H9 (cell line): ENCODE data around the gene AMBN. TPM values are rescaled to one million over a fixed set of nuclear protein-coding genes. Genes with fewer than 3 reads are reported as not detected.

Source experiments
- DNase-seq: peaks from one replicate; pipeline ENCODE4 v3.0.0-alpha.2; 2017
- H2AFZ ChIP-seq: one replicate; pipeline ENCODE4 v1.6.1; 2013; ENCODE audit warnings: mild to moderate bottlenecking, low read length, control low read depth, moderate library complexity
- H2AK5ac ChIP-seq: 2 replicates; pipeline ENCODE4 v1.6.1; 2013; ENCODE audit warnings: low read length, control low read depth, mixed read lengths; ENCODE audit not compliant: insufficient read length
- H2BK120ac ChIP-seq: one replicate; pipeline ENCODE4 v1.6.1; 2013; ENCODE audit warnings: low read depth, mild to moderate bottlenecking, low read length, control low read depth, inconsistent platforms; ENCODE audit not compliant: poor library complexity, severe bottlenecking
- H2BK12ac ChIP-seq: 2 replicates; pipeline ENCODE4 v1.6.1; 2013; ENCODE audit warnings: low read length, control low read depth, mixed read lengths, low read depth; ENCODE audit not compliant: insufficient read length
- H2BK15ac ChIP-seq: 2 replicates; pipeline ENCODE4 v1.6.1; 2013; ENCODE audit warnings: low read depth, low read length, control low read depth
- H2BK20ac ChIP-seq: one replicate; pipeline ENCODE4 v1.6.1; 2013; ENCODE audit warnings: low read depth, mild to moderate bottlenecking, low read length, control low read depth, inconsistent platforms; ENCODE audit not compliant: poor library complexity, severe bottlenecking
- H2BK5ac ChIP-seq: 2 replicates; pipeline ENCODE4 v1.6.1; 2013; ENCODE audit warnings: low read length, control low read depth, mixed read lengths; ENCODE audit not compliant: insufficient read length
- H3K14ac ChIP-seq: 2 replicates; pipeline ENCODE4 v1.6.1; 2013; ENCODE audit warnings: low read length, control low read depth; ENCODE audit not compliant: insufficient read depth
- H3K18ac ChIP-seq: 2 replicates; pipeline ENCODE4 v1.6.1; 2013; ENCODE audit warnings: low read depth, mild to moderate bottlenecking, mixed read lengths, low read length, control low read depth; ENCODE audit not compliant: insufficient read length
- H3K23ac ChIP-seq: 2 replicates; pipeline ENCODE4 v1.6.1; 2013; ENCODE audit warnings: low read length, control low read depth, mixed read lengths, low read depth; ENCODE audit not compliant: insufficient read length
- H3K23me2 ChIP-seq: 2 replicates; pipeline ENCODE4 v1.6.1; 2013; ENCODE audit warnings: low read depth, mild to moderate bottlenecking, mixed read lengths, low read length, control low read depth; ENCODE audit not compliant: insufficient read length, poor library complexity, severe bottlenecking
- H3K27ac ChIP-seq: 2 replicates; pipeline ENCODE4 v1.5.1; 2013; ENCODE audit warnings: low read length, control low read depth, mixed read lengths, low read depth; ENCODE audit not compliant: insufficient read length
- H3K27me3 ChIP-seq: 2 replicates; pipeline ENCODE4 v1.6.1; 2013; ENCODE audit warnings: low read length, control low read depth, inconsistent platforms; ENCODE audit not compliant: insufficient read depth
- H3K4ac ChIP-seq: 2 replicates; pipeline ENCODE4 v1.6.1; 2013; ENCODE audit warnings: low read depth, mild to moderate bottlenecking, control low read depth, inconsistent platforms, low read length, moderate library complexity
- H3K4me1 ChIP-seq: 2 replicates; pipeline ENCODE4 v1.6.1; 2013; ENCODE audit warnings: low read length, control low read depth, inconsistent platforms; ENCODE audit not compliant: insufficient read depth
- H3K4me2 ChIP-seq: 2 replicates; pipeline ENCODE4 v1.6.1; 2013; ENCODE audit warnings: low read length, control low read depth, mixed read lengths; ENCODE audit not compliant: insufficient read length, insufficient read depth
- H3K56ac ChIP-seq: 2 replicates; pipeline ENCODE4 v1.6.1; 2013; ENCODE audit warnings: low read depth, mild to moderate bottlenecking, mixed read lengths, low read length, control low read depth; ENCODE audit not compliant: insufficient read length
- H3K79me1 ChIP-seq: 2 replicates; pipeline ENCODE4 v1.6.1; 2013; ENCODE audit warnings: low read depth, mild to moderate bottlenecking, moderate library complexity, low read length, control low read depth, inconsistent platforms; ENCODE audit not compliant: insufficient read depth, poor library complexity, severe bottlenecking
- H3K79me2 ChIP-seq: 2 replicates; pipeline ENCODE4 v1.6.1; 2013; ENCODE audit warnings: low read length, control low read depth, inconsistent platforms; ENCODE audit not compliant: insufficient read depth
- H3K9ac ChIP-seq: 2 replicates; pipeline ENCODE4 v1.6.1; 2013; ENCODE audit warnings: low read length, control low read depth, mixed read lengths; ENCODE audit not compliant: insufficient read length; ENCODE audit errors: extremely low read depth
- H3K9me3 ChIP-seq: one replicate; pipeline ENCODE4 v1.6.1; 2013; ENCODE audit warnings: low read depth, low read length, inconsistent platforms; ENCODE audit not compliant: control insufficient read depth
- H3T11ph ChIP-seq: one replicate; pipeline ENCODE4 v1.6.1; 2013; ENCODE audit warnings: mild to moderate bottlenecking, low read length, control low read depth, inconsistent platforms
- H4K20me1 ChIP-seq: one replicate; pipeline ENCODE4 v1.6.1; 2013; ENCODE audit not compliant: control insufficient read depth, insufficient read length, insufficient read depth
- H4K5ac ChIP-seq: 2 replicates; pipeline ENCODE4 v1.6.1; 2013; ENCODE audit warnings: low read depth, mild to moderate bottlenecking, mixed read lengths, low read length, control low read depth; ENCODE audit not compliant: insufficient read length
- H4K8ac ChIP-seq: replicated peaks from 2 replicates; pipeline ENCODE4 v1.6.1; 2013; ENCODE audit warnings: low read length, control low read depth, mixed read lengths, low read depth; ENCODE audit not compliant: insufficient read length
- H4K91ac ChIP-seq: 2 replicates; pipeline ENCODE4 v1.6.1; 2013; ENCODE audit warnings: low read depth, mild to moderate bottlenecking, moderate library complexity, mixed read lengths, low read length, control low read depth; ENCODE audit not compliant: insufficient read length
- H3K27ac Mint-ChIP-seq, 3 experiments: 2 replicates in 2 of 3; 3 replicates in 1 of 3; pipeline ENCODE4 v1.8.0; 2020 to 2021; ENCODE audit warnings: mixed read lengths in 3 of 3, mild to moderate bottlenecking in 1 of 3, moderate library complexity in 1 of 3
- H3K27me3 Mint-ChIP-seq: 2 replicates; pipeline ENCODE4 v1.8.0; 2021; ENCODE audit warnings: low read depth, mild to moderate bottlenecking, moderate library complexity, mixed read lengths
- H3K36me3 Mint-ChIP-seq, 3 experiments: 2 replicates in 2 of 3; 3 replicates in 1 of 3; pipeline ENCODE4 v1.8.0; 2020 to 2021; ENCODE audit warnings: low read depth in 3 of 3, mixed read lengths in 3 of 3; ENCODE audit not compliant: insufficient read depth in 1 of 3
- H3K4me1 Mint-ChIP-seq, 2 experiments: 2 replicates each; pipeline ENCODE4 v1.8.0; 2020; ENCODE audit warnings: mixed read lengths in 2 of 2
- H3K4me3 Mint-ChIP-seq, 2 experiments: 2 replicates in 1 of 2; 3 replicates in 1 of 2; pipeline ENCODE4 v1.8.0; 2020 to 2021; ENCODE audit warnings: mild to moderate bottlenecking in 2 of 2, mixed read lengths in 2 of 2, moderate library complexity in 1 of 2
- H3K9me3 Mint-ChIP-seq, 2 experiments: 2 replicates in 1 of 2; 3 replicates in 1 of 2; pipeline ENCODE4 v1.8.0; 2020; ENCODE audit warnings: mild to moderate bottlenecking in 2 of 2, mixed read lengths in 2 of 2, moderate library complexity in 1 of 2
- CTCF ChIP-seq: fragments of 200-600 bp; sonication (generic); conservative IDR thresholded peaks from 3 replicates; pipeline ENCODE4 v1.8.0; 2021; ENCODE audit warnings: antibody characterized with exemption, mild to moderate bottlenecking
- WGBS: extraction: QIAGEN DNeasy Blood & Tissue Kit; methylation state at CpG from one replicate; pipeline ENCODE4 v1.1.7; 2013; ENCODE audit warnings: missing lambda C conversion rate, low lambda C conversion rate, mixed read lengths; ENCODE audit not compliant: insufficient read length; ENCODE audit errors: extremely low coverage; 5-methylcytosine and 5-hydroxymethylcytosine counted together
- long read RNA-seq: library from polyadenylated mRNA; unstranded; transcript quantifications from one replicate; pipeline ENCODE4 v2.0.0, GENCODE V29; 2020
- total RNA-seq: library from RNA; stranded (reverse); gene quantifications from 2 replicates; pipeline ENCODE4 v1.2.1, GENCODE V29; 2021

Gene AMBN
- total RNA-seq = not detected in 2 replicates
- long read RNA-seq = 0 reads

GRCh38 chr4:70591955-70592582 is at the start of gene AMBN:
AMBN (plus strand) TSS chr4:70592256; CDS start chr4:70592359, 103 bp downstream.
- H3K79me2 ChIP-seq = no peaks in the 10 kb centered on the region
- H3K56ac ChIP-seq = no peak within 1 kb of the TSS
- Mint-ChIP-seq H3K9me3 (no peaks in the 10 kb centered on the region), H3K4me1 (no peaks in the 10 kb centered on the region), H3K4me3 (no peak within 1 kb of the TSS), H3K27me3 (no peaks in the 10 kb centered on the region), H3K27ac (no peak within 1 kb of the TSS), H3K36me3 (no peaks in the 10 kb centered on the region)
- no peak within 1 kb of the TSS for H2BK20ac ChIP-seq
- TF ChIP-seq CTCF = no peak
- no peak within 1 kb of the TSS for H4K5ac ChIP-seq
- no peak within 1 kb of the TSS for H2BK12ac ChIP-seq
- H3K9me3 ChIP-seq = no peaks in the 10 kb centered on the region
- no peaks in the 10 kb centered on the region for H3K27me3 ChIP-seq
- no peak within 1 kb of the TSS for H3K9ac ChIP-seq
- no peak within 1 kb of the TSS for H3K4ac ChIP-seq
- no peak within 1 kb of the TSS for H3K27ac ChIP-seq
- no peak within 1 kb of the TSS for H4K91ac ChIP-seq
- no peak for DNase-seq
- no peak within 1 kb of the TSS for H3T11ph ChIP-seq
- no peak within 1 kb of the TSS for H2AK5ac ChIP-seq
- H2BK15ac ChIP-seq = no peak within 1 kb of the TSS
- no CpG with 5 or more reads among the region's 5 CpGs for WGBS
- H3K79me1 ChIP-seq = no peaks in the 10 kb centered on the region
- no peak within 1 kb of the TSS for H3K18ac ChIP-seq
- no peak within 1 kb of the TSS for H3K4me2 ChIP-seq
- no peaks in the 10 kb centered on the region for H3K23me2 ChIP-seq
- no peak within 1 kb of the TSS for H2AFZ ChIP-seq
- H4K8ac ChIP-seq = no peak within 1 kb of the TSS
- H4K20me1 ChIP-seq = no peaks in the 10 kb centered on the region
- no peak within 1 kb of the TSS for H3K23ac ChIP-seq
- H3K14ac ChIP-seq = no peak within 1 kb of the TSS
- no peaks in the 10 kb centered on the region for H3K4me1 ChIP-seq
- no peak within 1 kb of the TSS for H2BK5ac ChIP-seq
- H2BK120ac ChIP-seq = no peak within 1 kb of the TSS
